CD14-positive monocyte (primary cell): Measurements from ENCODE around the gene PDE1A. TPM values are rescaled to one million over a fixed set of nuclear protein-coding genes. Genes with fewer than 3 reads are reported as not detected.

ENCODE experiments used
- DNase-seq, 3 donors: peaks; one replicate each; pipeline ENCODE4 v3.0.0-alpha.2; 2011 to 2022
- H2AFZ ChIP-seq: 2 replicates; pipeline ENCODE4 v1.6.0; 2012; ENCODE audit warnings: mild to moderate bottlenecking, low read depth, low read length, inconsistent platforms; ENCODE audit not compliant: insufficient read depth, poor library complexity, severe bottlenecking
- H3K27ac ChIP-seq, 2 donors: 1 replicate in 1 of 2; 2 replicates in 1 of 2; pipeline ENCODE4 v1.5.1; 2012 to 2013; ENCODE audit warnings: low read length in 2 of 2, control low read depth in 1 of 2, inconsistent platforms in 1 of 2, low read depth in 1 of 2, mild to moderate bottlenecking in 1 of 2
- H3K27me3 ChIP-seq, 2 donors: one replicate each; pipeline versions ENCODE4 v1.6.0 to v1.6.1; 2011 to 2013; ENCODE audit warnings: low read length in 2 of 2; ENCODE audit not compliant: control insufficient read depth in 2 of 2, insufficient read depth in 2 of 2
- H3K36me3 ChIP-seq, 2 donors: replicated peaks in 1 of 2; 1 replicate in 1 of 2; 2 replicates in 1 of 2; pipeline versions ENCODE4 v1.5.1 to v1.6.1; 2012 to 2013; ENCODE audit warnings: low read length in 2 of 2, control low read depth in 1 of 2, inconsistent platforms in 1 of 2, mild to moderate bottlenecking in 1 of 2; ENCODE audit not compliant: insufficient read depth in 2 of 2, control insufficient read depth in 1 of 2
- H3K4me1 ChIP-seq, 2 donors: 1 replicate in 1 of 2; 2 replicates in 1 of 2; pipeline versions ENCODE4 v1.5.1 to v1.6.1; 2012 to 2013; ENCODE audit warnings: low read length in 2 of 2, control low read depth in 1 of 2, inconsistent platforms in 1 of 2, mild to moderate bottlenecking in 1 of 2, moderate library complexity in 1 of 2; ENCODE audit not compliant: insufficient read depth in 2 of 2, control insufficient read depth in 1 of 2
- H3K4me2 ChIP-seq: replicated peaks from 2 replicates; pipeline ENCODE3; 2012; ENCODE audit warnings: low read length, moderate library complexity, mild to moderate bottlenecking; ENCODE audit not compliant: poor library complexity, severe bottlenecking; ENCODE audit errors: extremely low read depth
- H3K4me3 ChIP-seq, 3 experiments: fragments of 200-600 bp in 1 of 3; sonication (generic) in 1 of 3; replicated peaks in 1 of 3; 1 replicate in 2 of 3; 2 replicates in 1 of 3; pipeline ENCODE4 v1.5.1; 2011 to 2013; ENCODE audit warnings: low read length in 3 of 3, mild to moderate bottlenecking in 3 of 3, control low read depth in 2 of 3, low read depth in 2 of 3, inconsistent platforms in 1 of 3, moderate library complexity in 1 of 3
- H3K79me2 ChIP-seq: 2 replicates; pipeline ENCODE4 v1.6.0; 2012; ENCODE audit warnings: mild to moderate bottlenecking, control low read depth, inconsistent platforms, low read length, moderate library complexity; ENCODE audit not compliant: insufficient read depth
- H3K9ac ChIP-seq: 2 replicates; pipeline ENCODE4 v1.6.0; 2017; ENCODE audit warnings: low read length, mild to moderate bottlenecking; ENCODE audit not compliant: insufficient read depth, poor library complexity, severe bottlenecking
- H3K9me3 ChIP-seq, 2 donors: replicated peaks in 1 of 2; 1 replicate in 1 of 2; 2 replicates in 1 of 2; pipeline versions ENCODE4 v1.5.1 to v1.6.1; 2012 to 2013; ENCODE audit warnings: low read length in 2 of 2, control low read depth in 1 of 2; ENCODE audit not compliant: control insufficient read depth in 1 of 2, insufficient read depth in 1 of 2
- H4K20me1 ChIP-seq: 2 replicates; pipeline ENCODE4 v1.6.0; 2012; ENCODE audit warnings: mild to moderate bottlenecking, low read length, control low read depth, moderate library complexity; ENCODE audit not compliant: insufficient read depth
- H3K27ac Mint-ChIP-seq, 7 donors: one replicate each; pipeline ENCODE4 v1.8.0; 2020; ENCODE audit warnings: mild to moderate bottlenecking in 7 of 7, mixed read lengths in 7 of 7, moderate library complexity in 6 of 7, inconsistent platforms in 2 of 7
- H3K27me3 Mint-ChIP-seq, 3 donors: one replicate each; pipeline ENCODE4 v1.8.0; 2021 to 2022; ENCODE audit warnings: low read depth in 3 of 3, mild to moderate bottlenecking in 3 of 3, mixed read lengths in 3 of 3, moderate library complexity in 3 of 3, inconsistent platforms in 1 of 3
- H3K36me3 Mint-ChIP-seq, 2 donors: one replicate each; pipeline ENCODE4 v1.8.0; 2020; ENCODE audit warnings: mixed read lengths in 2 of 2, inconsistent platforms in 1 of 2, mild to moderate bottlenecking in 1 of 2
- H3K4me1 Mint-ChIP-seq: one replicate; pipeline ENCODE4 v1.8.0; 2020; ENCODE audit warnings: mild to moderate bottlenecking, mixed read lengths
- H3K4me3 Mint-ChIP-seq, 2 donors: one replicate each; pipeline ENCODE4 v1.8.0; 2020; ENCODE audit warnings: mild to moderate bottlenecking in 2 of 2, mixed read lengths in 2 of 2, moderate library complexity in 1 of 2
- H3K9me3 Mint-ChIP-seq, 7 donors: one replicate each; pipeline ENCODE4 v1.8.0; 2020 to 2022; ENCODE audit warnings: mixed read lengths in 7 of 7, mild to moderate bottlenecking in 6 of 7, moderate library complexity in 6 of 7, inconsistent platforms in 2 of 7
- whole genome bisulfite sequencing: methylation state at CpG from one replicate; pipeline ENCODE4 v1.1.5; 2013; ENCODE audit warnings: missing lambda C conversion rate; ENCODE audit not compliant: insufficient coverage; 5-methylcytosine and 5-hydroxymethylcytosine counted together
- intact Hi-C, 2 donors: fragments of 100-400 bp; cut with micrococcal nuclease; formaldehyde crosslinking; loops; one replicate each; pipeline versions ENCODE4 v1.15.0 to v1.15.1; 2023
- polyA plus RNA-seq, 3 donors: library from polyadenylated mRNA; depleted of rRNA in 1 of 3; unstranded in 2 of 3; stranded (reverse) in 1 of 3; fragments of 300-500 nt in 2 of 3; fragments of >200 nt in 1 of 3; fragmentation: Illumina TruSeq in 2 of 3; gene quantifications; 1 replicate in 2 of 3; 2 replicates in 1 of 3; pipeline ENCODE4 v1.2.3, GENCODE V29; 2012 to 2021
- TF ChIP-seq, protein P1 (sequence below): fragments of 200-600 bp; IDR thresholded peaks from one replicate; pipeline ENCODE4 v1.8.0; 2022; ENCODE audit warnings: antibody characterized with exemption, mild to moderate bottlenecking

Gene PDE1A
- polyA plus RNA-seq, 3 donors = not detected

DNA sequence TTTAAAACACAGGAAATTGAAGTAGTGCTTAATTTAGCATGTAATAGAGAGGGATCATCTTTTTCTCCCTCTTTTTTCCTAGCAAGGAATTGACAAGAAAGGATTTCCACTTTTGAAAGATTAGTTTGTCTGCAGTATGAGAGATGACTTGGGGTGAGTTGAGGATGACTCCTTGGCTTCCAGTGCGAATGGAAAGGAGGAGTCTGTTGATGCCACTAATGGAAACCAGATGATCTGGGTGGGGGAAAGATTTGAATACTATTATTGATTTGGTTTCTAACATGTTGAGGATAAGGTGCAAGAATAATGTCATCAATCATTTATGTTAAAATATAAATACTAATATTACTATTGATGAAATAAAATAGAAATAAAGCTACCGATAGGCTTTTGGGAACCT, 235.8 kb downstream of the PDE1A start:
- no peaks in the 10 kb centered on the region for H3K9me3 Mint-ChIP-seq
- Histone ChIP-seq H3K9ac (no peak overlapping the region), H3K79me2 (no peaks in the 10 kb centered on the region), H3K27me3 (no peaks in the 10 kb centered on the region), H3K4me1 (no peaks in the 10 kb centered on the region), H3K4me2 (no peak overlapping the region), H3K36me3 (no peaks in the 10 kb centered on the region), H3K9me3 (no peaks in the 10 kb centered on the region), H4K20me1 (no peaks in the 10 kb centered on the region), H2AFZ (no peak overlapping the region), H3K27ac (no peak overlapping the region), H3K4me3 (no peak overlapping the region)
- no CpG with 5 or more reads among the region's 2 CpGs for WGBS
- H3K27me3 Mint-ChIP-seq = peaks cover 0 to 2% (median 0%) of the 10 kb centered on the region in 3 donors
- no peak for DNase-seq
- no peak overlapping the region for H3K27ac Mint-ChIP-seq
- H3K4me1 Mint-ChIP-seq = no peaks in the 10 kb centered on the region
- no peaks in the 10 kb centered on the region for H3K36me3 Mint-ChIP-seq
- H3K4me3 Mint-ChIP-seq = no peak overlapping the region
- intact Hi-C loops = no loop called here
- TF ChIP-seq, protein P1, sequence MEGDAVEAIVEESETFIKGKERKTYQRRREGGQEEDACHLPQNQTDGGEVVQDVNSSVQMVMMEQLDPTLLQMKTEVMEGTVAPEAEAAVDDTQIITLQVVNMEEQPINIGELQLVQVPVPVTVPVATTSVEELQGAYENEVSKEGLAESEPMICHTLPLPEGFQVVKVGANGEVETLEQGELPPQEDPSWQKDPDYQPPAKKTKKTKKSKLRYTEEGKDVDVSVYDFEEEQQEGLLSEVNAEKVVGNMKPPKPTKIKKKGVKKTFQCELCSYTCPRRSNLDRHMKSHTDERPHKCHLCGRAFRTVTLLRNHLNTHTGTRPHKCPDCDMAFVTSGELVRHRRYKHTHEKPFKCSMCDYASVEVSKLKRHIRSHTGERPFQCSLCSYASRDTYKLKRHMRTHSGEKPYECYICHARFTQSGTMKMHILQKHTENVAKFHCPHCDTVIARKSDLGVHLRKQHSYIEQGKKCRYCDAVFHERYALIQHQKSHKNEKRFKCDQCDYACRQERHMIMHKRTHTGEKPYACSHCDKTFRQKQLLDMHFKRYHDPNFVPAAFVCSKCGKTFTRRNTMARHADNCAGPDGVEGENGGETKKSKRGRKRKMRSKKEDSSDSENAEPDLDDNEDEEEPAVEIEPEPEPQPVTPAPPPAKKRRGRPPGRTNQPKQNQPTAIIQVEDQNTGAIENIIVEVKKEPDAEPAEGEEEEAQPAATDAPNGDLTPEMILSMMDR = no peak

DNA sequence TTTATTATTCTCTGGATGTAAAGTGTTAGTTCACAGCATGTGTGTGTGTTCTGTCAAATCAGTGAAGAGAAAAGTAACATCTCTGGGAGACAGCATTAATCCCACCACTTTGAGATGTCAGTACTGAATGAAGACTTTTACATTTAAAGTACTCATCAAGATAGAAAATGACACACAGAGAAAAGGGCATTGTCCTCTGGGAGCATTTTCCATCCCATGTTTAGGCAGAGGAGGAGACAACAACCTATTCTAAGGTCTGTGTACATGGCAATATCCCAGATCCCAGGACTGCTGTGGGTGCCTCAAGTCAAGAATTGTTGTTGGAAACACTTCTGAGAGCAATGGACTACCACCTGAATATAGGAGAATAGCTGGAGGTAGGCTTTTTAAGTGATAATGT, 239.7 kb downstream of the PDE1A start:
- Histone ChIP-seq H2AFZ (no peak overlapping the region), H3K4me3 (no peak overlapping the region), H3K9ac (no peak overlapping the region), H3K27me3 (no peaks in the 10 kb centered on the region), H3K36me3 (no peaks in the 10 kb centered on the region), H3K79me2 (no peaks in the 10 kb centered on the region), H3K9me3 (peaks cover 0 to 4% of the 10 kb centered on the region in 2 donors), H3K4me1 (no peaks in the 10 kb centered on the region), H3K27ac (no peak overlapping the region), H4K20me1 (no peaks in the 10 kb centered on the region), H3K4me2 (no peak overlapping the region)
- H3K9me3 Mint-ChIP-seq = peaks cover 3 to 10% (median 3%) of the 10 kb centered on the region in 7 donors
- no peak for DNase-seq
- intact Hi-C loops = loop anchor here (5.0 kb wide), 2 partner anchors 465 to 790 kb away; no protein-coding TSS in a partner anchor
- H3K4me1 Mint-ChIP-seq = no peaks in the 10 kb centered on the region
- no peaks in the 10 kb centered on the region for H3K36me3 Mint-ChIP-seq
- peaks cover 0 to 3% (median 0%) of the 10 kb centered on the region in 3 donors for H3K27me3 Mint-ChIP-seq
- TF ChIP-seq, protein P1 = no peak
- no peak overlapping the region for H3K4me3 Mint-ChIP-seq
- H3K27ac Mint-ChIP-seq = no peak overlapping the region
